Smooth muscle cell (in vitro differentiated cells): ENCODE measurements around the gene BICRA. TPM values are rescaled to one million over a fixed set of nuclear protein-coding genes. Genes with fewer than 3 reads are reported as not detected.

Experiments
- DNase-seq: peaks from one replicate; lab custom pipeline; 2025; ENCODE audit not compliant: unreplicated experiment; lab: John Stamatoyannopoulos, UW
- H2AFZ ChIP-seq: fragments of 200-600 bp; sonication (generic); 2 replicates; pipeline ENCODE4 v1.6.0; 2016; ENCODE audit warnings: antibody characterized with exemption, low read depth, mild to moderate bottlenecking
- H3F3A ChIP-seq: fragments of 200-600 bp; sonication (generic); 2 replicates; pipeline ENCODE4 v1.6.0; 2017; ENCODE audit warnings: antibody characterized with exemption, low read depth
- H3K27ac ChIP-seq: fragments of 200-600 bp; sonication (generic); 2 replicates; pipeline ENCODE4 v1.5.1; 2016; ENCODE audit warnings: low read depth, mild to moderate bottlenecking
- H3K27me3 ChIP-seq: fragments of 200-600 bp; sonication (generic); 2 replicates; pipeline ENCODE4 v1.6.1; 2016; ENCODE audit warnings: low read depth, mild to moderate bottlenecking
- H3K36me3 ChIP-seq: fragments of 200-600 bp; sonication (generic); 2 replicates; pipeline ENCODE4 v1.5.1; 2016; ENCODE audit warnings: low read depth
- H3K4me1 ChIP-seq: fragments of 200-600 bp; sonication (generic); 2 replicates; pipeline ENCODE4 v1.5.1; 2016; ENCODE audit warnings: low read depth
- H3K4me2 ChIP-seq: fragments of 200-600 bp; sonication (generic); 2 replicates; pipeline ENCODE4 v1.6.0; 2016; ENCODE audit warnings: mild to moderate bottlenecking
- H3K4me3 ChIP-seq: fragments of 200-600 bp; sonication (generic); 2 replicates; pipeline ENCODE4 v1.5.1; 2016; ENCODE audit warnings: mild to moderate bottlenecking
- H3K79me2 ChIP-seq: fragments of 200-600 bp; sonication (generic); 2 replicates; pipeline ENCODE4 v1.6.0; 2016; ENCODE audit warnings: low read depth, mild to moderate bottlenecking
- H3K9ac ChIP-seq: fragments of 200-600 bp; sonication (generic); 2 replicates; pipeline ENCODE4 v1.6.0; 2016; ENCODE audit warnings: low read depth
- H3K9me3 ChIP-seq: fragments of 200-600 bp; sonication (generic); replicated peaks from 2 replicates; pipeline ENCODE4 v1.5.1; 2016; ENCODE audit warnings: low read depth
- H4K20me1 ChIP-seq: fragments of 200-600 bp; sonication (generic); 2 replicates; pipeline ENCODE4 v1.6.0; 2016; ENCODE audit warnings: low read depth
- CTCF ChIP-seq: fragments of 200-600 bp; sonication (generic); IDR thresholded peaks from 2 replicates; pipeline ENCODE4 v1.5.1; 2017; ENCODE audit warnings: borderline replicate concordance, mild to moderate bottlenecking, antibody characterized with exemption; ENCODE audit not compliant: insufficient read depth, poor library complexity, severe bottlenecking
- WGBS: methylation state at CpG from one replicate; pipeline ENCODE4 v1.1.7; 2016; ENCODE audit warnings: low lambda C conversion rate; 5-methylcytosine and 5-hydroxymethylcytosine counted together
- polyA plus RNA-seq: library from polyadenylated mRNA; unstranded; fragments of >200 nt; fragmentation: Nextera tagmentation; extraction: Ambion mirVana; gene quantifications from 2 replicates; pipeline ENCODE4 v1.2.1, GENCODE V29; 2016
- total RNA-seq: library from RNA; depleted of rRNA; stranded (reverse); fragments of >200 nt; gene quantifications from 2 replicates; pipeline ENCODE4 v1.2.3, GENCODE V29; 2014

BICRA gene
- total RNA-seq (10.0 and 11.9 TPM in 2 replicates), polyA plus RNA-seq (3.6 and 5.5 TPM in 2 replicates)

GRCh38 chr19:47608969-47609905 is at the start of gene BICRA:
Gene BICRA (plus strand): TSS chr19:47609134. CDS start chr19:47673575, 64,441 bp downstream.
- Histone ChIP-seq H3K27ac (peak within 1 kb of the TSS; percentile 92), H3F3A (peaks cover 18% of the 10 kb centered on the region), H3K4me3 (peak within 1 kb of the TSS; percentile 98), H4K20me1 (peaks cover 45% of the 10 kb centered on the region), H3K36me3 (no peaks in the 10 kb centered on the region), H3K9ac (peak within 1 kb of the TSS; percentile 98), H3K4me1 (peaks cover 6% of the 10 kb centered on the region), H3K27me3 (no peaks in the 10 kb centered on the region), H3K79me2 (peaks cover 66% of the 10 kb centered on the region), H2AFZ (peak within 1 kb of the TSS; percentile 88), H3K9me3 (no peaks in the 10 kb centered on the region), H3K4me2 (peak within 1 kb of the TSS; percentile 91)
- DNase-seq, result peak; percentile 63
- WGBS, result 1% methylated on average over 25 of the region's 94 CpGs
- no peak for TF ChIP-seq CTCF

DNA sequence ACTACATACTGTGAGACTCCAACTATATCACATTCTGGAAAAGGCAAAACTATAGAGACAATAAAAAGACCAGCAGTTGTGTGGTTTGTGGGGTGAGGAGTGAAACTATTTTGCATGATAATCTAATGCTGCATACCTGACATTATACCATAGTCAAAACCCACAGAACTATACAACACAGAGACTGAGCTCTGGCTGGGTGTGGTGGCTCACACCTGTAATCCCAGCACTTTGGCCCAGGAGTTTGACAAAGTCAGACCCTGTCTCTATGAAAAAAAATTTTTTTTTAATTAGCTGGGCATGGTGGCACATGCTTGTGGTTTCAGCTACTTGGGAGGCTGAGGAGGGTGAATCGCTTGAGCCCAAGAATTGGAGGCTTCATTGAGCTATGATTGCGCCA is 47.9 kb upstream of the BICRA start:
- Histone ChIP-seq H3K9ac (no peak overlapping the region), H3K36me3 (no peaks in the 10 kb centered on the region), H3K4me2 (no peak overlapping the region), H3K27me3 (no peaks in the 10 kb centered on the region), H3K4me1 (no peaks in the 10 kb centered on the region), H4K20me1 (no peaks in the 10 kb centered on the region), H3K27ac (no peak overlapping the region), H3K79me2 (no peaks in the 10 kb centered on the region), H2AFZ (no peak overlapping the region), H3K4me3 (no peak overlapping the region), H3K9me3 (no peaks in the 10 kb centered on the region), H3F3A (no peaks in the 10 kb centered on the region)
- DNase-seq, result no peak
- TF ChIP-seq CTCF, result no peak
- 85% methylated on average over 2 of the region's 2 CpGs for WGBS

GRCh38 chr19:47561440-47562057 is 47.4 kb upstream of the BICRA start:
- Histone ChIP-seq H3K9ac (no peak overlapping the region), H3K27ac (no peak overlapping the region), H3K79me2 (no peaks in the 10 kb centered on the region), H3K27me3 (no peaks in the 10 kb centered on the region), H3K4me3 (no peak overlapping the region), H3K9me3 (no peaks in the 10 kb centered on the region), H3K36me3 (no peaks in the 10 kb centered on the region), H4K20me1 (no peaks in the 10 kb centered on the region), H3F3A (no peaks in the 10 kb centered on the region), H3K4me2 (no peak overlapping the region), H2AFZ (no peak overlapping the region), H3K4me1 (no peaks in the 10 kb centered on the region)
- DNase-seq, result no peak
- WGBS, result 86% methylated on average over 7 of the region's 7 CpGs
- no peak for TF ChIP-seq CTCF
